IPS-NIHi7 (cell line): ENCODE data around the gene MAGED2.
"Not testable (repeated sequence)": the region's sequence is repeated elsewhere in the genome, so short reads cannot be mapped to it uniquely, and the experiment has no call there.

ENCODE experiments used
- DNase-seq: peaks from one replicate; pipeline ENCODE4 v3.0.0; 2012; ENCODE audit warnings: mixed read lengths; ENCODE audit errors: extremely low spot score

Gene MAGED2

GRCh38 chrX:54818221-54818620 lies 10.7 kb downstream of the MAGED2 start:
- DNase-seq = no peak

- no peak for DNase-seq
Measured at GRCh38 chrX:54819201-54819600, 11.7 kb downstream of the MAGED2 start.

DNA sequence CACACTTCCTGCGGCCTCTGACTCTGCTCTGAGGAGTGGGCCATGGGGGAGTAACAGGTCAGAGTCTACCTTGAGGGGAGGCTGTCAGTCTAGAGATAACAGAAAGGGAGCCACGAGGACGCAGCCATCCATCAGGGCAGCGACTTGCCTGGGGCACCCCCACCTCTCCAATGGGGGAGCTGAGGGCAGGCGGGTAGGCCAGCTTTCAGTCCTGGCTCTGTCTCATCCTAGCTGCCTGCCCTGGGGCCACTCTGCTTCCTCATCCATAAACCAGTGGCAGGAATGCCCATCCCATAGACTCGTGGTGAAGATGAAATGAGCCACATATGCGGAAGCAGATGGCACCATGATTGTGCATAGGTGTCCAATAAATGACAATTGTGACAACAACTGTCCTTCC lies 13.2 kb downstream of the MAGED2 start:
- DNase-seq = no peak

DNA sequence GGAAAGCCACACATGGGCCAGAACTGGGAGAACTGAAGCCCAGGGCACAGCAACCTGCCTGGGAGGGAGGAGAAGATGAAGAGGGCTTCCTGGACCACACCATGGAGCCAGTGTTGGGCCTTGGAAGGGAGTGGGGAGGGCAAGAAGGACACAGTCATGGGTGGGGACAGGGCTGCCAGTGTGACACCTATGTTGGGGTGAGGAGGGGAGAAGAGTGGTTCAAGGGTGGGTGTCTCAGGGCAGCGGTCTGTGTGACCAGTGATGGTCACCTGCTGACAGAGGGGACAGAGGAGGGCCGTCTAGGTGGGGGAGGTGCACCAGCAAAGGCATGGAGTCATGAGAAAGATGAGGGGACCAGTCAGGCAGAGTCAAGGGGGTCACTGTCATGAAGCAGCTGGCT lies 13.8 kb downstream of the MAGED2 start:
- no peak for DNase-seq

DNA sequence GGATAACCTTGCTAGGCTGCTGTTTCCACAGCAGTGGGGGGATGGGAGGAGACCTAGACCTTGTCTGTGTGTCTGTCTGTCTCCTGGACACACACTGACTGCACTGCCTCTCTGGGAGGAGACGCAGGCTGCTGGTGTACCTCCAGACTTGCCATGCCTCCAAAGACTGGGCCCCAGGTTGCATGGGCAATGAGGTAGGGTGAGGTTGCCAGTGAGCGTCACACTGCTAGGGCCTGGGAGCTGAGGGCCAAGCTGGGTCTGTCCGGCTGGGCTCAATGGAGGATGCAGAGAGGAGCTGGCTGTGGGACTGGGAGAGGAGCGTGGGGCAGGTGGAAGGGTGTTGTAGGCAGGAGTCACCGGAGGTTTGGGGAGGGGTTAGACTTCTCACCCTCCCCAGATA lies 16.6 kb downstream of the MAGED2 start:
- no peak for DNase-seq

DNA sequence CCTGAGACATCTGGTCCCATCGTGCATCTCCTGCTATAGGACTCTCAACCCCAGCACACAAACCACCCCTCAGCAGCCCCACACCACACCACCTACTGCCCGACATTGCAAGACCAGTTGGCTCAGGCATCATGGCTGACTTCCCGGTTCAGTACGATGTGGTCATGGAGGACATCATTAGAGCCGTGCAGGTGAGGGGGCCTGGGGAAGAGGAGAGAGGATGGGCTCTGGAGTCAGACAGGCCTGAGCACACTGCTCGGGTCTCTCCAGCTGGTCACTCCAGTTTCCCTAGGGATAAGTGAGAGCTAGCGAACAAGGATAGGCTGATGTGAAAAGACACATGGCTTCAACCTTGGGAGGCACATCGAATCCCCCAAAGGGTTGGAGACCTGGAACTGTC lies 17.2 kb downstream of the MAGED2 start:
- no peak for DNase-seq

- DNase-seq = no peak
Measured at GRCh38 chrX:54825716-54826438, 18.3 kb downstream of the MAGED2 start.

- no peak for DNase-seq
Measured at GRCh38 chrX:54826598-54826997, 19.1 kb downstream of the MAGED2 start.

- no peak for DNase-seq
Measured at GRCh38 chrX:54838583-54838982, 31.0 kb downstream of the MAGED2 start.

DNA sequence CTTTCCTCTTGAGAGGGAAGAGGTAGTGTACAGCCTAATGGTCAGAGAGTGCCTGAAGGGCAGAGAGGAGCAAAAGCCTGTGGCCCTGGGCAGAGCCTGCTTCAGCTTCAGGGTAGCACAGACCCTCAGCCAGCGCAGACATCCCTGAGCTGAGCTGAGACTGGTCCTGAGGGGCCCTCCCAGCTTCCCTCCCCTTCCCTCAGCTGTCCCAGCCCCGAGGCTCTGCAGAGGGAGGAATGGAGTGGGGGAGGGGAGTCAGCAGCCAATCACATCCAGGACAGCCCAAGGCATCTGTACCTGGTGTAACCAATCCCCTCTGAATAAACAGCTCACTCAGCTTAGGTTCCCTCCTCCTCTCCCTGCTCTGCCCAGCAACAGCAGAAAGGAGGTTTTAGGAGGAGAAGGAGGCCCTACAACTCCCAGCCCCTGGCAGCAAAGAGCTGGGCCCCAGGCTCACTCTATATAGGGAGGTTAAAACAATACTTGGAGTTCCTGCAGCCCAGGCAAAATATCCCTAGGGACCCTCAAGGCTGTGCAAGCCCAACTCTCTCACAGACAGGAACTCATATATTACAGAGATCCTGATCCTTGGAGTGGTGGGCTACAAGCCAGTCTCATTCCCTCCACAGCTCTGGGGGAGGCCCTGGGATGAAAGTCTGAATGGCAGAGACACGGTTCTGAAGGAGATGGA lies 33.8 kb downstream of the MAGED2 start:
- not testable (repeated sequence) for DNase-seq

DNA sequence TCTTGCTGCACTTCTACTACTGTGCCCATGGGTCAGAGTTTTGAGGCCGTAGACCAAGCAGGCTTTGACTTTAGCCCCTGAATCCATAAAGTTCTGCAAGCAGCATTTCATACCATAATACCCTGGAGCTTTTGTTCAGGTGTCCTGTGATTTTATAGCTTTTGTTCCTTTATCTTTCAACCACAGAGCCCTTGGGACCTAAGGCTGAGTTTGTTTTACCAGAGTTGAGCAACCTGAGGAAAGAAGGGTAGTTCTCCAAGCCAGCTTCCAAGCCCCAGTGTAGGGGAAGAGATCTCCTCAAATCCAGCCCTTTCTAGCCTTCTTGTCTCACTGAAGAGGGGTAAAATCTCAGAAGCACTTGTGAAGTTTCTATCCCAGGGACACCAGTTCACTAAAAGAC lies 35.1 kb downstream of the MAGED2 start:
- DNase-seq = no peak

DNA sequence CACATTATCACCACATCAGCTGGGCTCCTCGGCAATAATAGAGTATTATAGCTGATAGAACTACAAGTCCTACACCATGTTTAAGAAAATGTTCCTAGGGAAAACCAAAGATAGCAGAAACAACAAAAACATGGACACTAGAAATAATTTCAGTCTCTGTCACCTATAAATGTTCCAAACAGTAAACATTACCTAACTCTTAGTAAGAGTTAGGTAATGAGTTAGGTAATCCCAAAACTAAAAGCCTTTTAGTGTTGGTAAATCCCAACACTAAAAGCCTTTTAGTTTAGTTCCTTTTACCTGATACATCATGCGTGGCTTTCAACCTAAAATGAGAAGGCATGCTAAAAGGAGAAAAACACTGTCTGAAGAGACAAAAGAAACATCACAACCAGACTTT lies 35.5 kb downstream of the MAGED2 start:
- DNase-seq = no peak

DNA sequence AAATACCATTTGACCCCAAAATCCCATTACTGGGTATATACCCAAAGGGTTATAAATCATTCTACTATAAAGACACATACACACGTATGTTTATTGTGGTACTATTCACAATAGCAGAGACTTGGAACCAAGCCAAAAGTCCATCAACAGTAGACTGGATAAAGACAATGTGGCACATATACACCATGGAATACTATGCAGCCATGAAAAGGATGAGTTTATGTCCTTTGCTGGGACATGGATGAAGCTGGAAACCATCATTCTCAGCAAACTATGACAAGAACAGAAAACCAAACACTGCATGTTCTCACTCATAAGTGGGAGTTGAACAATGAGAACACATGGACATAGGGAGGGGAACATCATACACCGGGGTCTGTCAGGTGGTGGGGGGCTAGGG lies 40.2 kb downstream of the MAGED2 start:
- not testable (repeated sequence) for DNase-seq

- DNase-seq = no peak
Measured at GRCh38 chrX:54865208-54865607, 57.7 kb downstream of the MAGED2 start.
